ENCODE data around the gene SPPL3.

SPPL3 gene

GRCh38 chr12:120938496-120938895, 34.3 kb upstream of the SPPL3 start:
- H3K4me2 ChIP-seq (ENCODE audit: low read length) = no peak overlapping the region
- H3K9me2 ChIP-seq (replicated peaks; ENCODE audit: control insufficient read depth, low read length) = no peaks in the 10 kb centered on the region
- H3K4me1 ChIP-seq (ENCODE audit: control insufficient read depth, low read length) = peaks cover 11% of the 10 kb centered on the region
- peaks cover 6% of the 10 kb centered on the region; the same call in 1 of the 2 replicates for H3K27me3 ChIP-seq (ENCODE audit: control insufficient read depth, low read length)
- H3K9me3 ChIP-seq (ENCODE audit: control insufficient read depth, insufficient read depth, low read length) = no peaks in the 10 kb centered on the region
- H4K20me1 ChIP-seq (ENCODE audit: control insufficient read depth, insufficient read depth, low read depth, low read length) = no peaks in the 10 kb centered on the region
- no peak overlapping the region for H3K27ac ChIP-seq (ENCODE audit: low read depth, low read length)
- H3K4me3 ChIP-seq (ENCODE audit: low read length) = no peak overlapping the region
- TF ChIP-seq EZH2phosphoT487 (IDR thresholded peaks at IDR 0.05; ENCODE audit: borderline replicate concordance, low read length) = no peak
- no peak for TF ChIP-seq CTCF (IDR thresholded peaks at IDR 0.05; ENCODE audit: low read depth, low read length, poor library complexity, severe bottlenecking)
- H3K79me2 ChIP-seq (ENCODE audit: control insufficient read depth, low read length) = no peaks in the 10 kb centered on the region
- H3K36me3 ChIP-seq (ENCODE audit: control insufficient read depth, low read length) = no peaks in the 10 kb centered on the region
- no peaks in the 10 kb centered on the region for H3F3A ChIP-seq (ENCODE audit: control insufficient read depth, insufficient read depth)

- Histone ChIP-seq H3K4me1 (ENCODE audit: control insufficient read depth, low read length) (peaks cover 6% of the 10 kb centered on the region), H3K9me2 (replicated peaks; ENCODE audit: control insufficient read depth, low read length) (no peaks in the 10 kb centered on the region), H3K79me2 (ENCODE audit: control insufficient read depth, low read length) (no peaks in the 10 kb centered on the region), H3K4me3 (ENCODE audit: low read length) (no peak overlapping the region), H3K36me3 (ENCODE audit: control insufficient read depth, low read length) (no peaks in the 10 kb centered on the region), H3K9me3 (ENCODE audit: control insufficient read depth, insufficient read depth, low read length) (no peaks in the 10 kb centered on the region), H3K27ac (ENCODE audit: low read depth, low read length) (no peak overlapping the region), H4K20me1 (ENCODE audit: control insufficient read depth, insufficient read depth, low read depth, low read length) (no peaks in the 10 kb centered on the region), H3K27me3 (ENCODE audit: control insufficient read depth, low read length) (no peaks in the 10 kb centered on the region; the same call in 1 of the 2 replicates), H3F3A (ENCODE audit: control insufficient read depth, insufficient read depth) (no peaks in the 10 kb centered on the region), H3K4me2 (ENCODE audit: low read length) (no peak overlapping the region)
- TF ChIP-seq EZH2phosphoT487 (IDR thresholded peaks at IDR 0.05; ENCODE audit: borderline replicate concordance, low read length) (no peak), CTCF (IDR thresholded peaks at IDR 0.05; ENCODE audit: low read depth, low read length, poor library complexity, severe bottlenecking) (no peak)
Measured at GRCh38 chr12:120936197-120936596, 32.0 kb upstream of the SPPL3 start.

- Histone ChIP-seq H3K4me2 (ENCODE audit: low read length) (no peak overlapping the region), H3K4me1 (ENCODE audit: control insufficient read depth, low read length) (no peaks in the 10 kb centered on the region), H3K36me3 (ENCODE audit: control insufficient read depth, low read length) (no peaks in the 10 kb centered on the region), H3K27me3 (ENCODE audit: control insufficient read depth, low read length) (no peaks in the 10 kb centered on the region), H3K9me3 (ENCODE audit: control insufficient read depth, insufficient read depth, low read length) (no peaks in the 10 kb centered on the region), H3K27ac (ENCODE audit: low read depth, low read length) (no peak overlapping the region), H3K79me2 (ENCODE audit: control insufficient read depth, low read length) (no peaks in the 10 kb centered on the region), H3K4me3 (ENCODE audit: low read length) (no peak overlapping the region), H3K9me2 (replicated peaks; ENCODE audit: control insufficient read depth, low read length) (no peaks in the 10 kb centered on the region), H4K20me1 (ENCODE audit: control insufficient read depth, insufficient read depth, low read depth, low read length) (no peaks in the 10 kb centered on the region), H3F3A (ENCODE audit: control insufficient read depth, insufficient read depth) (no peaks in the 10 kb centered on the region)
- TF ChIP-seq CTCF (IDR thresholded peaks at IDR 0.05; ENCODE audit: low read depth, low read length, poor library complexity, severe bottlenecking) (no peak), EZH2phosphoT487 (IDR thresholded peaks at IDR 0.05; ENCODE audit: borderline replicate concordance, low read length) (no peak)
Measured at GRCh38 chr12:120933786-120934185, 29.6 kb upstream of the SPPL3 start.
